OCI-LY7 (cell line): Measurements from ENCODE around the gene TNFRSF11A.

Source experiments
- EZH2phosphoT487 ChIP-seq: fragments of 200-600 bp; sonication (generic); IDR thresholded peaks from 2 replicates; pipeline ENCODE4 v1.6.1; 2018; ENCODE audit warnings: low read depth, borderline replicate concordance, mild to moderate bottlenecking, mixed run types, antibody characterized with exemption, low read length, moderate library complexity, mixed read lengths
- TF ChIP-seq, protein P1 (sequence below): fragments of 200-600 bp; sonication (generic); conservative IDR thresholded peaks from 2 replicates; pipeline ENCODE4 v1.5.1; 2014; ENCODE audit warnings: mild to moderate bottlenecking, antibody characterized with exemption, low read length, moderate library complexity, mixed read lengths

DNA sequence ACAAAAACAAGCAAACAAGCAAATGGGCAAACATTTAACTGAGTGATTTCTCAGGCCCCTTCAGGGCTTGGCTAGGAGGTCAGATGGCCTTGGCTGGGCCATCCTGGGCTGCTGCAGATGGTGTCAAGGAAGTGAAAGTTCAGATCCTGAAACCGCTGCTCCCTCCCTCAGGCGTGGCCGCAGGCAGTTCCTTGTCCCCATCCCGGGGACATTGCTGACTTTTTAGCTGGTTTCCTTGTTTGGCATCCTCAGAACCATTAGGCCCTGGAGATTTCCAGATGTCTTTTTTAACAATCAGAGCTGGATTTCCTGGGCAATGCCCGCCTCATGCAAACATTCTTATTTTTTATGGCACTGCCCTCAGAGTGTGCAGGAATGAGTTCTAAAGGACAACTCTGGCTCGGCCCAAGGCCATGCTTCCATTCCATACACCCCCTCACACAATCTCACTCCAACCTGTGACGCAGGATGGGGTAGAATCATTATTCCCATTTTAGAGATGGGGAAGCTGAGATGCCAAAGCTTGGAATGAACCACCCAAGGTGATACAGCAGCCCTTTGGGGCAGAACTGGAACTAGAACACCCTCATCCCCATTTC lies 111.6 kb downstream of the TNFRSF11A start:
- TF ChIP-seq, protein P1, sequence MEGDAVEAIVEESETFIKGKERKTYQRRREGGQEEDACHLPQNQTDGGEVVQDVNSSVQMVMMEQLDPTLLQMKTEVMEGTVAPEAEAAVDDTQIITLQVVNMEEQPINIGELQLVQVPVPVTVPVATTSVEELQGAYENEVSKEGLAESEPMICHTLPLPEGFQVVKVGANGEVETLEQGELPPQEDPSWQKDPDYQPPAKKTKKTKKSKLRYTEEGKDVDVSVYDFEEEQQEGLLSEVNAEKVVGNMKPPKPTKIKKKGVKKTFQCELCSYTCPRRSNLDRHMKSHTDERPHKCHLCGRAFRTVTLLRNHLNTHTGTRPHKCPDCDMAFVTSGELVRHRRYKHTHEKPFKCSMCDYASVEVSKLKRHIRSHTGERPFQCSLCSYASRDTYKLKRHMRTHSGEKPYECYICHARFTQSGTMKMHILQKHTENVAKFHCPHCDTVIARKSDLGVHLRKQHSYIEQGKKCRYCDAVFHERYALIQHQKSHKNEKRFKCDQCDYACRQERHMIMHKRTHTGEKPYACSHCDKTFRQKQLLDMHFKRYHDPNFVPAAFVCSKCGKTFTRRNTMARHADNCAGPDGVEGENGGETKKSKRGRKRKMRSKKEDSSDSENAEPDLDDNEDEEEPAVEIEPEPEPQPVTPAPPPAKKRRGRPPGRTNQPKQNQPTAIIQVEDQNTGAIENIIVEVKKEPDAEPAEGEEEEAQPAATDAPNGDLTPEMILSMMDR, result no peak
- TF ChIP-seq EZH2phosphoT487, result no peak
